Measurements from ENCODE around the gene MIOX. TPM values are rescaled to one million over a fixed set of nuclear protein-coding genes. Genes with fewer than 3 reads are reported as not detected.

MIOX gene
- total and polyA plus RNA-seq, 2 of the 13 experiments (the other 11 are each of a cell fraction or from before 2014, with no cell fraction given), result 1.5 to 2.9 TPM

- TF ChIP-seq ZNF446 (CRISPR knock-in tag; IDR thresholded peaks at IDR 0.05) (no peak), DZIP1 (CRISPR knock-in tag; IDR thresholded peaks at IDR 0.05) (no peak), AFF4 (CRISPR knock-in tag; IDR thresholded peaks at IDR 0.05) (0 out of 2 replicates have a peak, but pooled peaks have one; percentile 30)
Observed at GRCh38 chr22:50524676-50525103, 38.0 kb downstream of the MIOX start (continued).

DNA sequence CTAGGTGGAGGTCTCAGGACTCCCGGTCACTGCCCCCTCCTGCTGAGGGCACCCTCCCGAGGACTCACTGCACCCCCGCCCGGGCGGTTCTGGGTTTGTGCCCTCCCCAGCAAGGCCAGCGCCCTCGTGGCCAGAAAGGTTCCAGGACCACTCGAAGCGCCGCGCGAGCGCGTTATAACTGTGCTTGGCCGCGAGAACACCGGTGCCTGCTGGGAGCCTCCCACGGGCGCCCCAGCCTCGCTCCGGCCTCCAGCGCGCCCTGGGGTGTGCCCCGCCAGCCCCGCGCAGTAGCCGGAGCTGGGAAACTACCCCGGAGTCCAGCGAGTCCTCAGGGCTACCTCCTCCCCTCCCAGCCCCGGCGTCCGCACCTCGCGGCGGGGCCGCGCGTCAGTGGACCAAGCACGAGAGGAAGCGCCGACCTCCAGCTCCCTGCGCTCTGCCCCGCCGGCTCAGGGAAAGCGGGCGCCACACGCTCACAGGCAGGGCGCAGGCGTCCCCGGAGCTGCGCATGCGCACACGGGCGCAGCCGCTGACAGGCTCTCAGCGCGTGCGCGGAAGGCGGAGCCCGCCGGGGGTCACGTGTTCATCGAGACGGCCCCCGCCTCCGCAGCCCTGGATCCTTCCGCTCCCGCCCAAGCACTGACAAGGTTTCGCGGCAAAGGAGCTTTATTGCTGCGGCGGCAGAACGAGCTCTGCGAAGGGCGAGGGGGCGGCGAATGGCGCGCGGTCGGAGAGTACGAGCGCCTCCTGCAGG lies 38.6 kb downstream of the MIOX start, which contains the start of gene SCO2:
SCO2 (minus strand) TSS at position 495 of the 754 bp plus-strand sequence. CDS start 1,187 bp downstream, outside the sequence.
- FAIRE-seq (peak; percentile 76), DNase-seq (ENCODE audit: low spot score) (peak; percentile 90), ATAC-seq (peak; percentile 54)
- Histone ChIP-seq H3K36me3 (replicated peaks in 1 of 2; ENCODE audit: control insufficient read depth in 1 of 2, insufficient read depth in 2 of 2, low read length in 2 of 2) (peaks cover 6 to 27% of the 10 kb centered on the region in 2 experiments; a peak in 4 of 5 replicates), H3K27me3 (ENCODE audit: control insufficient read depth in 1 of 2, insufficient read depth in 2 of 2, low read length in 2 of 2) (no peaks in the 10 kb centered on the region), H3K4me1 (ENCODE audit: insufficient read depth, low read length) (peaks cover 51% of the 10 kb centered on the region), H3K79me2 (ENCODE audit: insufficient read depth, low read length) (peaks cover 20% of the 10 kb centered on the region), H3K4me3 (replicated peaks in 1 of 3; ENCODE audit: insufficient read depth in 1 of 3, low read depth in 2 of 3, low read length in 3 of 3) (peak within 1 kb of the TSS; percentile 70 to 84 (median 83)), H3K9ac (ENCODE audit: insufficient read depth, low read depth, low read length) (peak within 1 kb of the TSS; percentile 91), H3K27ac (ENCODE audit: extremely low read length, insufficient read depth, low read length) (peak within 1 kb of the TSS; percentile 94), H2AFZ (ENCODE audit: low read length) (no peak within 1 kb of the TSS), H3K9me3 (ENCODE audit: low read length) (no peaks in the 10 kb centered on the region), H3K4me2 (ENCODE audit: low read depth, low read length) (peak within 1 kb of the TSS; percentile 100), H4K20me1 (ENCODE audit: insufficient read depth, low read length) (peaks cover 19% of the 10 kb centered on the region)
- ChIA-PET POLR2A (interaction anchor here (0.7 to 4.2 kb wide), 43 partner anchors 8 to 283 kb away, joined by 3 to 97 read pairs (median 5); partner anchors contain the start of genes ADM2, ARSA, CHKB and DENND6B), CTCF (ENCODE audit: low intra/inter-chr PET ratio, low total read pairs) (no interaction called here)
- WGBS (ENCODE audit: low lambda C conversion rate), result 0% methylated on average over 3 of the region's 84 CpGs
- in situ Hi-C loops (cut with HindIII; ENCODE audit: extremely low pct_ligation_motif_present, low pct_unique_long_range_greater_than_20kb), result no loop called here
- intact Hi-C loops (cut with micrococcal nuclease; ENCODE audit: unreplicated experiment), result loop anchor here (1.0 to 5.0 kb wide), 2 partner anchors 17 to 37 kb away; partner anchors contain the start of genes NCAPH2 and SYCE3
- TSS peak; percentile 78 for BruUV-seq (replicated peaks)
- no peak for TF ChIP-seq ZNF432 (CRISPR knock-in tag; IDR thresholded peaks at IDR 0.05; ENCODE audit: borderline replicate concordance)
- no peak for TF ChIP-seq ZNF256 (CRISPR knock-in tag; conservative IDR thresholded peaks at IDR 0.05)
- no peak for TF ChIP-seq KAT2B (IDR thresholded peaks at IDR 0.05; ENCODE audit: borderline replicate concordance, low read depth, low read length)
- TF ChIP-seq ZFAT (CRISPR knock-in tag; conservative IDR thresholded peaks at IDR 0.05), result no peak
- 0 out of 2 replicates have a peak, but pooled peaks have one; percentile 45 for TF ChIP-seq IKZF5 (CRISPR knock-in tag; IDR thresholded peaks at IDR 0.05)
- no peak for TF ChIP-seq ARID2 (CRISPR knock-in tag; IDR thresholded peaks at IDR 0.05; ENCODE audit: borderline replicate concordance)
- TF ChIP-seq ZNF431 (CRISPR knock-in tag; IDR thresholded peaks at IDR 0.05; ENCODE audit: borderline replicate concordance, low read depth), result no peak; the same call in 1 of the 2 replicates
